Erythroblast (primary cell): Measurements from ENCODE around the gene LPGAT1.
A peak's percentile ranks its signal among the peaks of the same experiment; 100 is the strongest.

ENCODE experiments used
- DNase-seq, 2 experiments: peaks; one replicate each; lab custom pipeline; 2025; lab: John Stamatoyannopoulos, UW
- GATA1 ChIP-seq: IDR thresholded peaks from 2 replicates; pipeline ENCODE4 v1.6.1; 2011; ENCODE audit warnings: low read depth, mild to moderate bottlenecking, control low read depth, low read length, moderate library complexity
- POLR2A ChIP-seq: IDR thresholded peaks from 2 replicates; pipeline ENCODE4 v1.6.1; 2011; ENCODE audit warnings: mild to moderate bottlenecking, low read length

The LPGAT1 gene

DNA sequence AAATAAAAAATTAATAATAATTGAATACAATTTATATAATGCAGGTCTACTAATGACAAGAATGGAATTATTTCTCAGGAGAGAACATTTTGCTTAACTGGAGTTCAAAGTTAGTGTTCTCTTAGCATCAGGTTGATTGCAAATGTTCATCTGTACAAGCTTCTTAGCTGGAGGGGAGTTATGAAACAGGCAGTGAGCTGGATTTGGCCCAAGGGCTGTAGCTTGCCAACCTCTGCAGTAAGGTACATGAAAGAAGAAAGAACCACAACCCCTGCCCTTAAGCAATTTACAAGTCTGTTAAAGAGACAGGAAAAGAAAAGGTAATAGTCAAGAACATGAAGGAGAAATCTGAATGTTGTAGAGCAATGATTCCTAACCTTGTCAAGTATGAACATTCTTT, 17.0 kb downstream of the LPGAT1 start:
- no peak for DNase-seq
- TF ChIP-seq POLR2A = no peak
- TF ChIP-seq GATA1 = no peak

DNA sequence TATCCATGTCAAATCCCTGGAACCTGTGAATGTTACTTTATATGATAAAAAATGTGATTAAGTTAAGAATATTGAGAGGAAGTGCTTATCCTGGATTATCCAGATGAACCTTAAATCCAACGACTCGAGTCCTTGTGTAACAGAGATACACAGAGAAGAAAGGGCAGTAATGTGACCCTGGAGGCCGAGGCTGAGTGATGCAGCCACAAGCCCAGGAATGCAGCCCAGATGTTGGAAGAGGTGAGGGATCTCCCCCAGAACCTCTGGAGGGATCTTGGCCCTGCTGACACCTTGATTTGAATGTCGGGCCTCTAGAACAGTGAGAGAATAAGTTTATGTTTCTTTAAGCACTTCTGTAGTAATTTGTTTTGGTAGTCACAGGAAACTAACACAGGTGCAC, 18.0 kb downstream of the LPGAT1 start:
- no peak for TF ChIP-seq GATA1
- no peak for TF ChIP-seq POLR2A
- no peak for DNase-seq

DNA sequence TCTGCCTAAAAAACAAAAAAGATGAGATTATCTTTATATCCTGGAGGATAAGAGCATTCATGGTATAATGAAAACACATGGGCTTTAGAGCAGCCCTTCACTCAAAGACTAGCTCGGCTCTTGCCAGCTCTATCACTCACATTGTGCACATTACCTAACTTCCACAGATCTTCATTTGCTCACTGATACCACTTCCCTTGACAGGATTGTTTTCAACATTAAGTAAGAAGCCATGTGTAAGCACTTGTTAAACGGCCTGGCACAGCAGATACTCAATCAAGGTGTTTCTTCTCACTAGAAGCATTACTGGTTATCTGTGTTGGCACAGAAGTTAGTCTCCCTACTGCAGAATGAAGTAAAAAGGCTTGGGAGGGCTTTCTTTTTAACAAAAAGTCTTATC, 18.7 kb downstream of the LPGAT1 start:
- peak in 1 of 2 experiments; percentile 38 for DNase-seq
- no peak for TF ChIP-seq POLR2A
- no peak for TF ChIP-seq GATA1

DNA sequence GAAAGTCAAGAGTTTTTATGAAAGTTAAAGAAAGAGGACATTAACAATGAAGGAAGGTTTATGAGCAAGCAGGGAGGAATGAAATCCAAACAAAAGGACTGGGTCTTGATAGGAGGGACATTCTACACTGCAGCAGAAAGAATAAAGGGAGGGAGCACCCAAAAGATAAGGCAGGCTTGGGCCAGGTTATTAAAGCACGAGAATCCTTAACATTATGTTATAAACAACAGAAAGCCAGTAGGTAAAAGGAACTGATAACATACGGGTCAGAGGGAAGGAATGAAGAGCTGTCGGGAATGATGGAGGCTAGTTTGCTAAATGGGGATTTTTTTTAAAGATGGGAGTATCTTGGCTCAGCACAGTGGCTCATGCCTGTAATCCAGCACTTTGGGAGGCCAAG, 19.4 kb downstream of the LPGAT1 start:
- no peak for DNase-seq
- TF ChIP-seq POLR2A = no peak
- no peak for TF ChIP-seq GATA1

DNA sequence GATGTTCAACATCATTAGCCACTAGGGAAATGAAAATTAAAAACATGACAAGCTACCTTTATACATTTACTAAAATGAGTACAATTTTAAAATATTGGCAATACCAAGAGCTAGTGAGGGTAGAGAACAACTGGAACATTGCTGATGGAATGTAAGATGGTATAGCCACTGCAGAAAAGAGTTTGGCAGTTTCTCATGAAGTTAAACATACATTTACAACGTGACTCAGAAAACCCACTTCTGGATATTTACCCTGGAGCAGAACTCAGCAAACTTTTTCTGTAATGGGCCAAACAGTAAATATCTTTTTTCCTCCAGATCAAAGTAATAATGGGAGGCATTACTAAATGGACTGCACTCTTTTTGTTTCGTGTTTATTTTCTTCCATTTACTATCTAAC, 22.1 kb downstream of the LPGAT1 start:
- no peak for DNase-seq
- TF ChIP-seq POLR2A (no peak), GATA1 (no peak)

DNA sequence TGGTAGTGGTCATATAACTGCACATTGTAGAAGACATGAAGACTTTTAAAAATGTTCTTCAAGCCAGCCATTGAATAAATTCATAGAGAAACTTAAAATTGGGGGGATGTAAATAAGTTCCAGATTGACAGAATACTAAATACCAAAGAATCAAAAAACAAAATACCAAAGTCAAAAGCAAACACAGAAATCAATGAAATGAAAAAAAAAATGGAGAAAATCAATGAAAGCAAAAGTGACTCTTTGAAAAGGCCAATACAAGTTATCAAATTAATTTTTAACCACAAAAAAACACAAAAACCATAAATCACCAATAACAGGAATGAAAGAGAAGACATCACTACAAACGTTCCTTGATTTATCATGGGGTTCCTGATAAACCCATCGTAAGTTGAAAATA, 25.6 kb downstream of the LPGAT1 start:
- no peak for TF ChIP-seq POLR2A
- TF ChIP-seq GATA1 = no peak
- no peak for DNase-seq

DNA sequence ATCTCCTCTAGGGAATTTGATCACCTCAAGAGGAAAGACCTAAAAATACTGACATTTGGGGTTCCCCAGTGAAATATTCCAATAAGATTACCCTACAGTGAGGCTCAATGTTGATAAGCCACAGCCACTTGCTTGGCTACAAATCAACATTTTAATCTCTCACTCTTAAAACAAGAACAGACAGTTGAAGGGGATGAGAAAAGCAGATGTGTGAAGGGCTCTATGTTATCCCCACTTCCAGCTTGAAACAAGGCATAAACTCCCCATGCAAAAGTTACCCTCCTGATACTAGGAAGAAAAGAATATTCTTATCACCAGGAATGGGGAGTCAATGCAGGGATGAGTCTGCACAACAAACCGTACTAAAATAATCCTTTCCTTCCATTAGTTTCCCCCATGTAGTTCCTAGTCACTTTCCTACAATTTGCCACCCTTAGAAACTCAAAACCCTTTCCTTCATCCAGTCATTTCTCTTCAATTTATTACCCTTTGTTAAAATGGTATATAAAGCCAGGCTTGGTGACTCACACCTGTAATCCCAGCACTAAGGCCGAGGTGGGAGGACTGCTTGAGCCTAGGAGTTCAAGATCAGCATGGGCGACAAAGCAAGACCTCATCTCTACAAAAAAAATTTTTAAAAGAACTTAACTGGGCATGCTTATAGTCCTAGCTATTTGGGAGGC, 29.5 kb downstream of the LPGAT1 start:
- DNase-seq = peak; percentile 17 to 75
- TF ChIP-seq POLR2A (no peak), GATA1 (no peak)

DNA sequence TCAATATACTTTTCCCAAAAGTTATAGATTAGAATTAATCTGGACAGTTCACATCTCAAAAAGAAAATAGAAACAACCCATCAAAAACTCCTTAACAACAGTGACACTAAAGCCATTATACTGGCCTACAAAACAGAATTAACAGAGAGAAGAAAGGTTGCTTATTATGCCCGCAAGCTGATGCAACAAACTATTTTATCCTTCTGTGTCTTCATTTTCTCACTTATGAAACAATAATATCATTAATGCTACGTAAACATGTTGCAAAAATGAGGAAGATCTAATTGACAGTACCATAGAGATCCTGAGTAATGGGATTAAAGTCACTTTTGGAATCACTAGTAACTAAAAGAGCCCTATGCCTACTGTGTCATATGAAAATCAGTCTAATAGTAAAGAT, 32.6 kb downstream of the LPGAT1 start:
- DNase-seq = no peak
- TF ChIP-seq POLR2A (no peak), GATA1 (no peak)

DNA sequence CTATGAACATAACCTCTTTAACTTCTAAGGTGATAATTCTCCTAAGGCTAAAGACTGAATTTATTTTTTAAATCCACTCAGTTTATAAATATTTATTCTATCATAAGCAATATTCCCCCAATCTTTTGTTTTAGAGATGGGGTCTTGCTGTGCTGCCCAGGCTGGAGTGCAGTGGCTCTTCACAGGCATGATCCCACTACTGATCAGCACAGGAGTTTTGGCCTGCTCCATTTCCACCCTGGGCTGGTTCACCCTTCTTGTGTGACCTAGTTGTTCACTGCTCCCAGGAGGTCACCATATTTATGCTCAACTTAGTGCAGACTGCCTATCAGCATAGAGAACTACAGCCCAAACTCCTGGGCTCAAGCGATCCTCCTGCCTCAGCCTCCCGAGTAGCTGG, 38.6 kb downstream of the LPGAT1 start:
- TF ChIP-seq GATA1 (no peak), POLR2A (no peak)
- no peak for DNase-seq

DNA sequence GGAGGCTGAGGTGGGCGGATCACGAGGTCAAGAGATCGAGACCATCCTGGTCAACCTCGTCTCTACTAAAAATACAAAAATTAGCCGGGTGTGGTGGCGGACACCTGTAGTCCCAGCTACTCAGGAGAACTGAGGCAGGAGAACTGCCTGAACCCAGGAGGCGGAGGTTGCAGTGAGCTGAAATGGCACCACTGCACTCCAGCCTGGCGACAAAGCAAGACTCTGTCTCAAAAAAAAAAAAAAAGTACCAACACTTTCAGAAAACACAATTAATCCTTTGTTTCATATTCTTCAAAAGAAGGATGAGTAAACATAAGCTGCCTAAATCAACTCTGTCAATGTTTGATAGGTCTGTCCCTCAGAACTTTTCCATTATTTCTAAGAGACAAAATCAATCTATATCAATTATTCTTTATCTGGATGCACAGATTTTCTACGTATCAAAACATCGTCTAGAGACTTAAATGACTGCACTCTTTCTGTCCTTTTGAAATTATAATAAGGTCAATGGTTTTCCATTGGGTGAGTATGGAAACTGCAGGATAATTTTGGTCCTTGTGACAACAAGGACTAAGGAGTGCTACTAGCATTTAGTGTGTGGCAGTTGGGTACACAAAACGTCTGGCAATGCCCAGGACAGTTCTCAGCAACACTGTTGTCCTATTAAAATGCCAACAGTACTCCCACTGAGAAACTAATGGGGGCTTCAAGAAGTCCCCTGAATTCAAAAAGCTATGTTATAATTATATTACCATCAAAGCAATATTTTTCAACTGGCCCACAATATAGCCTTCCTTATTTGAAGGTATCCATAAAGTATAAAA, 40.7 kb downstream of the LPGAT1 start:
- DNase-seq = no peak
- TF ChIP-seq POLR2A = no peak
- TF ChIP-seq GATA1 = no peak

DNA sequence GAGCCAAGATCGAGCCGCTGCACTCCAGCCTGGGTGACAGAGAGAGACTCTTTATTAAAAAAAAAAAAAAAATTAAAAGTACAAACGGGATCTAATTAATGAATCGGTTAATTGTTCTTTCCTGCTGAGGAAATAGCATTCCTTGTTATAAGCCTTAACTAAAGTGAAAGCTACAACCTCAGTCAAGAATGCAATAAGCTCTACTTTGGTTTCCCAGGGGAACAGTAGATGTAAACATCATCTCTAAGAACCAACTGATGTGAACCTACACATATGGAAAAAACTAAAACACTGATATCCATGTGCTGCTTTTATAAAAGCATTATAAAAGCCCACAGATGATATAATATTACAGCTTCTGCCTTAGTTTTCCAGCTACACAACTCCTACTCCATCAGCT, 41.9 kb downstream of the LPGAT1 start:
- TF ChIP-seq POLR2A (no peak), GATA1 (no peak)

DNA sequence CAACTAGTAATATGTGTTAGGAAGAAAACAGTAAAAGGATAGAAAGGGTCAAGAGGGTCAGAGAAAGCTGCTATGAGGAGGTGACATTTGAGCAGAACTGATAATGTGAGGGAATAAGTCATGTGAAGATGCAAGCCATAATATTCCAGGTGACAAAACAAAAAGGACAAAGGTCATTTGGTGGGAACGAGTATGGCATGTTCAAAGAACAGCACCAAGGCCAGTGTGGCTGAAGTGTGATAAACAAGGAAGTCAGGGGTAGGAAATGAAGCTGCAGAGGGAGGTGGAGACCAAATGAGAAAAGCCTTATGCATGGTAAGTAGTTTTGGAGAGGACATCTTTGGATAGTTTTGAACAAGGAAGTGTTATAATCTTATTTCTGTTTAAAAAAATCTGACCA, 46.7 kb downstream of the LPGAT1 start:
- no peak for DNase-seq
- TF ChIP-seq GATA1 (no peak), POLR2A (no peak)

More for the DNA sequence above, 41.9 kb downstream of the LPGAT1 start:
- no peak for DNase-seq

DNA sequence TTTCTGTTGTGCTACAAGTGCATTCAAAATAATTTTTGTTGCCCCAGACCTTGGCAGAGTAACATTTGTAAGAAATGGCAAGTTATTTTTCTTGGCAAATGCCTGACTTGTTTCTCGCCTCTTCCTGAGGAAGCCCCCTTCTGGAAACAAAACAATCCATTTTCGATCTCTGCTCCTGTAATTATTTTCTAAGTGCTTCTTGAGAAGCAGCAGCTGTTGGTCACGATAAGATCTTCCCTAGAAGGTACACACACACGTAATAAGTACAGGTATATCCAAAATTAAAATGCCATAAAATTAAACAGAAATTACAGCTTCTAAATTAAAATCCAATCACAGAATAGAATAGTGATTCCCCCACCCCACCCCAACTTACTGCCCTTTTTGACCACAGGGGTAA, 47.3 kb downstream of the LPGAT1 start:
- TF ChIP-seq POLR2A (no peak), GATA1 (no peak)
- no peak for DNase-seq

DNA sequence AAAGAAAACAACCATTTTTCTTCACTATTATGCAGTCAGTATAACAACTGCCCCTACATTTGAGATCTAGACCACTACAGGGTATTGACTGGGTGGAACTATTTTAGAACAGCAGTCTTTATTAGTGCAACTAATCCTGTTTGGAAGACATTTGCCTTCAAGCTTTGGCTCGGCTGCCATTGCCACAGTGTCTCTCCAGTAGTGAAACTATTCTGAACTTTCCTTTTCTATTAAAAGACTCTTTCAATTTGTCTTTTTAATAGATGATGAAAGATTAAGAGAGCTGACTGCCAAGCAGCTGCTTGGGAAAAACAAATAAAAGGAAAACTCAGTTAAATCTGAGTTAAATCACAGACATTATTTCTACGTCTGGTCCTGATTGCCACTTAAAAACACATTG, 49.3 kb downstream of the LPGAT1 start:
- TF ChIP-seq GATA1 (no peak), POLR2A (no peak)
- no peak for DNase-seq

DNA sequence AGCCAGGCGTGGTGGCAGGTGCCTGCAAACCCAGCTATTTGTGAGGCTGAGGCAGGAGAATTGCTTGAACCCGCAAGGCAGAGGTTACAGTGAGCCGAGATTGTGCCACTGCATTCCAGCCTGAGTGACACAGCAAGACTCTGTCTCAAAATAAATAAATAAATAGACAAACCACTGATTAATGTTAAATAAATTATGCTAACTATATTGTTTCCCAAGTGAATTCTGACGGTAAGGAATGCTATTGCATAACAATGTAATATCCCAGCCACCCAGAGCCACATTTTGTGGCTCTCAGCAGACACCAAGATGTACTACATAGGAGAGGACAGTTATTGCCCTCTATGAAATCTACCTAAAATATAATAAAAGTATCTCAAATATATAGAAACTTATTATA, 55.4 kb downstream of the LPGAT1 start:
- TF ChIP-seq POLR2A (no peak), GATA1 (no peak)
- no peak for DNase-seq
